PC-9 (cell line): ENCODE results near the gene VMO1.

ENCODE experiments used
- EZH2 ChIP-seq: fragments of 200-600 bp; sonication (generic); IDR thresholded peaks from 2 replicates; pipeline ENCODE4 v1.8.0; 2017; ENCODE audit warnings: antibody characterized with exemption, low read depth
- TF ChIP-seq, protein P1 (sequence below): fragments of 200-600 bp; sonication (generic); conservative IDR thresholded peaks from 2 replicates; pipeline ENCODE4 v1.6.1; 2017; ENCODE audit warnings: mixed run types, antibody characterized with exemption, mild to moderate bottlenecking, moderate library complexity

DNA sequence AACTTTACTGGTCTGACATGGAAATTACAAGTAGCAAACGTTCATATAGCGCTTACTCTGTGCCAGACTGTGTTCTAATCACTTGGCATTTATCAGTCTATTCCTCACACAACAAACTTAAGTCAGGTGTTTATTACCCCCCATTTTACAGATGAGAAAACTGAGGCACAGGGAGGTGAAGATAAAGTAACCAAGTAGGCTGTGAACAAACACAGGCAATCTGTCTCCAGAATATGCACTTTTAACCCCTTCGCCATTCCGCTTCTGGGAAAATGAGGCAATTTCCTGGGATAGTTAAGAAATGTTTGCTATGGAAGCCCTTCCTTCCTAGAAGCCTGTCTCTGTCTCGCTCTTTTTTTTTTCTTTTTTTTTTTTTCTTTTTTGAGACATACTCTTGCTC is 34.2 kb downstream of the VMO1 start:
- TF ChIP-seq, protein P1, sequence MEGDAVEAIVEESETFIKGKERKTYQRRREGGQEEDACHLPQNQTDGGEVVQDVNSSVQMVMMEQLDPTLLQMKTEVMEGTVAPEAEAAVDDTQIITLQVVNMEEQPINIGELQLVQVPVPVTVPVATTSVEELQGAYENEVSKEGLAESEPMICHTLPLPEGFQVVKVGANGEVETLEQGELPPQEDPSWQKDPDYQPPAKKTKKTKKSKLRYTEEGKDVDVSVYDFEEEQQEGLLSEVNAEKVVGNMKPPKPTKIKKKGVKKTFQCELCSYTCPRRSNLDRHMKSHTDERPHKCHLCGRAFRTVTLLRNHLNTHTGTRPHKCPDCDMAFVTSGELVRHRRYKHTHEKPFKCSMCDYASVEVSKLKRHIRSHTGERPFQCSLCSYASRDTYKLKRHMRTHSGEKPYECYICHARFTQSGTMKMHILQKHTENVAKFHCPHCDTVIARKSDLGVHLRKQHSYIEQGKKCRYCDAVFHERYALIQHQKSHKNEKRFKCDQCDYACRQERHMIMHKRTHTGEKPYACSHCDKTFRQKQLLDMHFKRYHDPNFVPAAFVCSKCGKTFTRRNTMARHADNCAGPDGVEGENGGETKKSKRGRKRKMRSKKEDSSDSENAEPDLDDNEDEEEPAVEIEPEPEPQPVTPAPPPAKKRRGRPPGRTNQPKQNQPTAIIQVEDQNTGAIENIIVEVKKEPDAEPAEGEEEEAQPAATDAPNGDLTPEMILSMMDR, result no peak
- no peak for TF ChIP-seq EZH2
